ENCODE measurements around the gene PIH1D1. TPM values are rescaled to one million over a fixed set of nuclear protein-coding genes. Genes with fewer than 3 reads are reported as not detected.

The PIH1D1 gene
- total RNA-seq, 1 experiment from 2014 or later, result 166 TPM

DNA sequence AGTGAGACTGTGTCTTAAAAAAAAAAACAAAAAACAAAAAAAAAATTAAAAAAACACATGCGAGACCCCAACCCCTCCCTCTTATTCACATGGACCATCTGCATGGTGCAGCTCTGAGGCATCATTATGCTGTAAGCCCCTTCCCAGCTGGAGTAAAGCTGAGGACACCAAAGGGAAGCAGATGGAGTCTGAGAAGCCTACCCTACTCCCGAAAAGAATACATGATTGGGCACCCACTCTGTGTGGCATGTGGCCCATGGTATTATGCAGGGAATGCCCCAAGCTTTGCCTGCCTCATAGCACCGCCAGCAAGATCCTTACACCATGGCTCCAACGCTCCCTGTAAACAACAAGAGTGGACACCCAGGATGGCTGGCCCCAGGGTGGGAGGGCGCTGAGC lies 33.1 kb downstream of the PIH1D1 start:
- H3K23me2 ChIP-seq (ENCODE audit: insufficient read length, low read depth, low read length, poor library complexity, severe bottlenecking), result peaks cover 13% of the 10 kb centered on the region
- no peak overlapping the region for H3K18ac ChIP-seq (ENCODE audit: insufficient read length, low read depth, low read length)
- H2BK15ac ChIP-seq (ENCODE audit: low read depth, low read length), result no peak overlapping the region
- no peak overlapping the region for H3K27ac Mint-ChIP-seq
- no peak overlapping the region for H2BK120ac ChIP-seq (ENCODE audit: low read depth, low read length, poor library complexity, severe bottlenecking)
- peaks cover 16% of the 10 kb centered on the region; the same call in 1 of the 2 replicates for H3K27me3 ChIP-seq (ENCODE audit: insufficient read depth, low read length)
- peaks cover 37% of the 10 kb centered on the region for H3K27me3 Mint-ChIP-seq (ENCODE audit: low read depth)
- TF ChIP-seq, protein P1, sequence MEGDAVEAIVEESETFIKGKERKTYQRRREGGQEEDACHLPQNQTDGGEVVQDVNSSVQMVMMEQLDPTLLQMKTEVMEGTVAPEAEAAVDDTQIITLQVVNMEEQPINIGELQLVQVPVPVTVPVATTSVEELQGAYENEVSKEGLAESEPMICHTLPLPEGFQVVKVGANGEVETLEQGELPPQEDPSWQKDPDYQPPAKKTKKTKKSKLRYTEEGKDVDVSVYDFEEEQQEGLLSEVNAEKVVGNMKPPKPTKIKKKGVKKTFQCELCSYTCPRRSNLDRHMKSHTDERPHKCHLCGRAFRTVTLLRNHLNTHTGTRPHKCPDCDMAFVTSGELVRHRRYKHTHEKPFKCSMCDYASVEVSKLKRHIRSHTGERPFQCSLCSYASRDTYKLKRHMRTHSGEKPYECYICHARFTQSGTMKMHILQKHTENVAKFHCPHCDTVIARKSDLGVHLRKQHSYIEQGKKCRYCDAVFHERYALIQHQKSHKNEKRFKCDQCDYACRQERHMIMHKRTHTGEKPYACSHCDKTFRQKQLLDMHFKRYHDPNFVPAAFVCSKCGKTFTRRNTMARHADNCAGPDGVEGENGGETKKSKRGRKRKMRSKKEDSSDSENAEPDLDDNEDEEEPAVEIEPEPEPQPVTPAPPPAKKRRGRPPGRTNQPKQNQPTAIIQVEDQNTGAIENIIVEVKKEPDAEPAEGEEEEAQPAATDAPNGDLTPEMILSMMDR (conservative IDR thresholded peaks at IDR 0.05), result no peak
- no peak overlapping the region for H3K14ac ChIP-seq (ENCODE audit: insufficient read depth, low read length)
- H3K27ac ChIP-seq (ENCODE audit: insufficient read length, low read depth, low read length), result no peak overlapping the region
- no peak overlapping the region for H3K4ac ChIP-seq (ENCODE audit: low read depth, low read length)
- DNase-seq, result no peak
- H3T11ph ChIP-seq (ENCODE audit: low read length), result no peak overlapping the region
- H3K4me1 ChIP-seq (ENCODE audit: insufficient read depth, low read length), result no peaks in the 10 kb centered on the region; the same call in 1 of the 2 replicates
- H3K4me1 Mint-ChIP-seq, result peaks cover 55 to 76% of the 10 kb centered on the region in 2 experiments
- H2AK5ac ChIP-seq (ENCODE audit: insufficient read length, low read length), result no peak overlapping the region
- H3K23ac ChIP-seq (ENCODE audit: insufficient read length, low read depth, low read length), result no peak overlapping the region
- H4K5ac ChIP-seq (ENCODE audit: insufficient read length, low read depth, low read length), result no peak overlapping the region
- no peak overlapping the region for H3K9ac ChIP-seq (ENCODE audit: extremely low read depth, insufficient read length, low read length)
- no peak overlapping the region for H4K8ac ChIP-seq (replicated peaks; ENCODE audit: insufficient read length, low read depth, low read length)
- H2BK20ac ChIP-seq (ENCODE audit: low read depth, low read length, poor library complexity, severe bottlenecking), result no peak overlapping the region
- no peak overlapping the region for H2BK5ac ChIP-seq (ENCODE audit: insufficient read length, low read length)
- H4K91ac ChIP-seq (ENCODE audit: insufficient read length, low read depth, low read length), result no peak overlapping the region
- no peak overlapping the region for H3K4me2 ChIP-seq (ENCODE audit: insufficient read depth, insufficient read length, low read length)
- no peaks in the 10 kb centered on the region for H3K79me1 ChIP-seq (ENCODE audit: insufficient read depth, low read depth, low read length, poor library complexity, severe bottlenecking)
- no peak overlapping the region for H3K4me3 Mint-ChIP-seq
- no CpG with 5 or more reads among the region's 5 CpGs for WGBS (ENCODE audit: extremely low coverage, insufficient read length, low lambda C conversion rate)
- no peak overlapping the region for H3K56ac ChIP-seq (ENCODE audit: insufficient read length, low read depth, low read length)
- H3K79me2 ChIP-seq (ENCODE audit: insufficient read depth, low read length), result no peaks in the 10 kb centered on the region
- H3K9me3 Mint-ChIP-seq, result peaks cover 0 to 9% of the 10 kb centered on the region in 2 experiments; a peak in 2 of 5 replicates
- H2AFZ ChIP-seq (ENCODE audit: low read length), result no peak overlapping the region
- no peaks in the 10 kb centered on the region for H4K20me1 ChIP-seq (ENCODE audit: control insufficient read depth, insufficient read depth, insufficient read length)
- no peaks in the 10 kb centered on the region for H3K9me3 ChIP-seq (ENCODE audit: control insufficient read depth, low read depth, low read length)
- H3K36me3 Mint-ChIP-seq (ENCODE audit: insufficient read depth in 1 of 3, low read depth in 3 of 3), result no peaks in the 10 kb centered on the region; a peak in 1 of 7 replicates
- H2BK12ac ChIP-seq (ENCODE audit: insufficient read length, low read depth, low read length), result no peak overlapping the region

All from H9 (cell line).